HepG2 (cell line): ENCODE results near the gene GNRH2. TPM values are rescaled to one million over a fixed set of nuclear protein-coding genes. Genes with fewer than 3 reads are reported as not detected.

ENCODE experiments used
- ARHGAP35 ChIP-seq: sonication (generic); formaldehyde crosslinking; IDR thresholded peaks from 2 replicates; pipeline ENCODE4 v1.9.0; 2022; ENCODE audit warnings: mild to moderate bottlenecking, inconsistent platforms, moderate library complexity, missing genetic modification reagents, borderline replicate concordance
- ATF7-NPFF ChIP-seq: sonication (generic); formaldehyde crosslinking; IDR thresholded peaks from 2 replicates; pipeline ENCODE4 v1.8.1; 2023; ENCODE audit warnings: mild to moderate bottlenecking, low read depth, missing genetic modification reagents, moderate library complexity
- CBX5 ChIP-seq: sonication (generic); formaldehyde crosslinking; IDR thresholded peaks from 2 replicates; pipeline ENCODE4 v1.4.0; 2020; ENCODE audit warnings: missing genetic modification reagents, borderline replicate concordance
- CC2D1A ChIP-seq: sonication (generic); formaldehyde crosslinking; IDR thresholded peaks from 2 replicates; pipeline ENCODE4 v1.8.1; 2023; ENCODE audit warnings: mild to moderate bottlenecking, missing genetic modification reagents
- GLMP ChIP-seq: sonication (generic); formaldehyde crosslinking; IDR thresholded peaks from 2 replicates; pipeline ENCODE4 v1.9.0; 2021; ENCODE audit warnings: missing genetic modification reagents, mild to moderate bottlenecking, borderline replicate concordance
- HNRNPL ChIP-seq: fragments of 200-400 bp; formaldehyde crosslinking; IDR thresholded peaks from 2 replicates; pipeline ENCODE4 v1.6.1; 2017; ENCODE audit warnings: mild to moderate bottlenecking, low read depth, low read length
- KMT2A ChIP-seq: sonication (generic); formaldehyde crosslinking; IDR thresholded peaks from 2 replicates; pipeline ENCODE4 v1.4.0; 2020; ENCODE audit warnings: missing genetic modification reagents
- NFE2L2 ChIP-seq: fragments of 150-350 bp; IDR thresholded peaks from 2 replicates; pipeline ENCODE4 v1.6.1; 2014; ENCODE audit warnings: low read length
- NFIB ChIP-seq: sonication (generic); formaldehyde crosslinking; IDR thresholded peaks from 2 replicates; pipeline ENCODE4 v1.9.0; 2021; ENCODE audit warnings: missing genetic modification reagents, mild to moderate bottlenecking, borderline replicate concordance
- NFYB ChIP-seq: sonication (generic); formaldehyde crosslinking; IDR thresholded peaks from 2 replicates; pipeline ENCODE4 v1.4.0; 2020; ENCODE audit warnings: missing genetic modification reagents
- NR3C1 ChIP-seq: sonication (generic); formaldehyde crosslinking; IDR thresholded peaks from 2 replicates; pipeline ENCODE4 v1.4.0; 2020; ENCODE audit warnings: missing genetic modification reagents
- PHF5A ChIP-seq: IDR thresholded peaks from one replicate; pipeline ENCODE4 v1.6.1; 2018; ENCODE audit warnings: low read depth, missing genetic modification reagents; ENCODE audit not compliant: unreplicated experiment
- RXRB ChIP-seq: IDR thresholded peaks from 2 replicates; pipeline ENCODE4 v1.6.1; 2016; ENCODE audit warnings: borderline replicate concordance, missing genetic modification reagents, missing compliant biosample characterization
- SAP130 ChIP-seq: IDR thresholded peaks from 2 replicates; pipeline ENCODE4 v1.6.1; 2016; ENCODE audit warnings: low read depth
- SMARCC2 ChIP-seq: fragments of 450-650 bp; IDR thresholded peaks from 2 replicates; pipeline ENCODE4 v1.6.1; 2017; ENCODE audit warnings: antibody characterized with exemption, mild to moderate bottlenecking
- SP4 ChIP-seq: sonication (generic); formaldehyde crosslinking; IDR thresholded peaks from 2 replicates; pipeline ENCODE4 v1.8.1; 2023; ENCODE audit warnings: mild to moderate bottlenecking, missing genetic modification reagents
- TCF12 ChIP-seq, 2 experiments: fragments of 450-650 bp in 1 of 2; sonication (generic) in 1 of 2; formaldehyde crosslinking in 1 of 2; IDR thresholded peaks; 2 replicates each; pipeline versions ENCODE4 v1.6.1 to v1.8.0; 2017 to 2022; ENCODE audit warnings: antibody characterized with exemption in 1 of 2, mild to moderate bottlenecking in 1 of 2, missing genetic modification reagents in 1 of 2, moderate library complexity in 1 of 2
- ZBTB20 ChIP-seq: sonication (generic); formaldehyde crosslinking; IDR thresholded peaks from 2 replicates; pipeline ENCODE4 v1.8.1; 2023; ENCODE audit warnings: missing genetic modification reagents, low read depth, mild to moderate bottlenecking, borderline replicate concordance
- ZFY ChIP-seq: sonication (generic); formaldehyde crosslinking; IDR thresholded peaks from 2 replicates; pipeline ENCODE4 v1.4.0; 2020; ENCODE audit warnings: missing genetic modification reagents
- ZHX1 ChIP-seq: sonication (generic); formaldehyde crosslinking; IDR thresholded peaks from 2 replicates; pipeline ENCODE4 v1.8.1; 2022; ENCODE audit warnings: low read depth, mild to moderate bottlenecking, missing genetic modification reagents
- ZNF160 ChIP-seq: sonication (generic); formaldehyde crosslinking; IDR thresholded peaks from 2 replicates; pipeline ENCODE4 v1.8.0; 2022; ENCODE audit warnings: mild to moderate bottlenecking, inconsistent platforms, missing genetic modification reagents
- ZNF292 ChIP-seq: sonication (generic); formaldehyde crosslinking; IDR thresholded peaks from 2 replicates; pipeline ENCODE4 v1.8.1; 2022; ENCODE audit warnings: mild to moderate bottlenecking, low read depth, missing genetic modification reagents, borderline replicate concordance
- ZNF383 ChIP-seq: sonication (generic); formaldehyde crosslinking; IDR thresholded peaks from 2 replicates; pipeline ENCODE4 v1.4.0; 2020; ENCODE audit warnings: missing genetic modification reagents, mild to moderate bottlenecking, borderline replicate concordance
- ZNF552 ChIP-seq: sonication (generic); formaldehyde crosslinking; IDR thresholded peaks from 2 replicates; pipeline ENCODE4 v1.9.0; 2022; ENCODE audit warnings: missing genetic modification reagents, mild to moderate bottlenecking, borderline replicate concordance
- ZNF614 ChIP-seq: IDR thresholded peaks from 2 replicates; pipeline ENCODE4 v1.6.1; 2018; ENCODE audit warnings: missing biosample characterization, missing genetic modification reagents, inconsistent platforms, borderline replicate concordance
- ZNF703 ChIP-seq: sonication (generic); formaldehyde crosslinking; IDR thresholded peaks from 2 replicates; pipeline ENCODE4 v1.5.1; 2020; ENCODE audit warnings: missing genetic modification reagents, mild to moderate bottlenecking, moderate library complexity, borderline replicate concordance
- ZNF772 ChIP-seq: sonication (generic); formaldehyde crosslinking; IDR thresholded peaks from 2 replicates; pipeline ENCODE4 v1.5.0; 2020; ENCODE audit warnings: mild to moderate bottlenecking, missing genetic modification reagents
- polyA plus RNA-seq, 8 experiments: library from polyadenylated mRNA; depleted of rRNA in 3 of 8; stranded (reverse) in 7 of 8; unstranded in 1 of 8; fragments of >200 nt; fragmentation: Illumina TruSeq in 4 of 8; extraction: Trizol in 4 of 8; gene quantifications; 2 replicates each; pipeline versions ENCODE4 v1.2.1 to v1.2.3, GENCODE V29; 2011 to 2016; ENCODE audit warnings: low read depth in 4 of 8, missing spikeins in 1 of 8, mixed read lengths in 1 of 8; ENCODE audit not compliant: insufficient read depth in 1 of 8
- total RNA-seq, 5 experiments: library from RNA; depleted of rRNA; stranded (reverse); fragments of >200 nt; fragmentation: Illumina TruSeq; extraction: Trizol; gene quantifications; 2 replicates each; pipeline ENCODE4 v1.2.3, GENCODE V29; 2016; ENCODE audit warnings: low read depth in 1 of 5

The GNRH2 gene
- total and polyA plus RNA-seq, 2 of the 13 experiments (the other 11 are each of a cell fraction or from before 2014, with no cell fraction given): 0.28 TPM; not detected in 1

- TF ChIP-seq TCF12 (IDR thresholded peaks at IDR 0.05): no peak
- TF ChIP-seq TCF12 (CRISPR knock-in tag; IDR thresholded peaks at IDR 0.05): no peak
- peak; percentile 62 for TF ChIP-seq NFYB
- peak; percentile 11; the same call in 1 of the 2 replicates for TF ChIP-seq RXRB (CRISPR knock-in tag)
- TF ChIP-seq ATF7-NPFF (CRISPR knock-in tag): no peak
- peak; percentile 10; the same call in 1 of the 2 replicates for TF ChIP-seq ZHX1
- no peak for TF ChIP-seq ZNF552 (CRISPR knock-in tag)
- no peak for TF ChIP-seq SAP130 (CRISPR knock-in tag)
- 0 out of 2 replicates have a peak, but pooled peaks have one; percentile 2 for TF ChIP-seq ZNF160
- TF ChIP-seq ZNF614 (CRISPR knock-in tag): no peak
- 0 out of 2 replicates have a peak, but pooled peaks have one; percentile 13 for TF ChIP-seq ZFY (CRISPR knock-in tag)
- 0 out of 2 replicates have a peak, but pooled peaks have one; percentile 12 for TF ChIP-seq ZNF772 (CRISPR knock-in tag)
- peak; percentile 39; the same call in 1 of the 2 replicates for TF ChIP-seq KMT2A
- no peak for TF ChIP-seq GLMP (CRISPR knock-in tag)
- TF ChIP-seq CC2D1A (CRISPR knock-in tag): no peak
- peak; percentile 83; the same call in 1 of the 2 replicates for TF ChIP-seq ZNF703 (CRISPR knock-in tag)
- TF ChIP-seq NR3C1 (CRISPR knock-in tag): 0 out of 2 replicates have a peak, but pooled peaks have one; percentile 70
- 0 out of 2 replicates have a peak, but pooled peaks have one; percentile 10 for TF ChIP-seq SP4 (CRISPR knock-in tag)
- peak; percentile 10; the same call in 1 of the 2 replicates for TF ChIP-seq CBX5 (CRISPR knock-in tag)
- 0 out of 2 replicates have a peak, but pooled peaks have one; percentile 1 for TF ChIP-seq ZBTB20 (CRISPR knock-in tag)
- no peak for TF ChIP-seq NFIB
- TF ChIP-seq ZNF292 (CRISPR knock-in tag): no peak
- TF ChIP-seq NFE2L2: no peak
- TF ChIP-seq ARHGAP35: 0 out of 2 replicates have a peak, but pooled peaks have one; percentile 13
- TF ChIP-seq PHF5A (CRISPR knock-in tag): peak; percentile 3
- TF ChIP-seq HNRNPL: 0 out of 2 replicates have a peak, but pooled peaks have one; percentile 17
- TF ChIP-seq ZNF383: no peak; the same call in 1 of the 2 replicates
- no peak for TF ChIP-seq SMARCC2
Observed at GRCh38 chr20:3046677-3047462, 3.4 kb downstream of the GNRH2 start (continued).
